NCI-H524 treated with DMSO at 0.1 percent for 48 hours (cell line): Measurements from ENCODE around the gene KCNT2.
"Not testable (repeated sequence)": the region's sequence is repeated elsewhere in the genome, so short reads cannot be mapped to it uniquely, and the experiment has no call there.

ENCODE experiments used
- DNase-seq: peaks from one replicate; lab custom pipeline; 2025; lab: John Stamatoyannopoulos, UW

Gene KCNT2

GRCh38 chr1:196317535-196318522, 290.4 kb downstream of the KCNT2 start:
- DNase-seq: no peak

GRCh38 chr1:196312739-196313138, 295.5 kb downstream of the KCNT2 start:
- DNase-seq: no peak

- DNase-seq: peak; percentile 23
Observed at GRCh38 chr1:196309386-196309785, 298.9 kb downstream of the KCNT2 start.

GRCh38 chr1:196308176-196308575, 300.1 kb downstream of the KCNT2 start:
- DNase-seq: no peak

- no peak for DNase-seq
Observed at GRCh38 chr1:196306421-196306820, 301.8 kb downstream of the KCNT2 start.

GRCh38 chr1:196305216-196305615, 303.0 kb downstream of the KCNT2 start:
- no peak for DNase-seq

GRCh38 chr1:196302981-196303380, 305.3 kb downstream of the KCNT2 start:
- DNase-seq: no peak

- DNase-seq: no peak
Observed at GRCh38 chr1:196302420-196302819, 305.8 kb downstream of the KCNT2 start.

GRCh38 chr1:196295766-196296165, 312.5 kb downstream of the KCNT2 start:
- DNase-seq: no peak

- no peak for DNase-seq
Observed at GRCh38 chr1:196278816-196279215, 329.4 kb downstream of the KCNT2 start.

- no peak for DNase-seq
Observed at GRCh38 chr1:196277860-196278259, 330.4 kb downstream of the KCNT2 start.

GRCh38 chr1:196271212-196271947, 336.9 kb downstream of the KCNT2 start:
- DNase-seq: no peak

- DNase-seq: not testable (repeated sequence)
Observed at GRCh38 chr1:196263086-196263485, 345.2 kb downstream of the KCNT2 start.

GRCh38 chr1:196260270-196260669, 348.0 kb downstream of the KCNT2 start:
- DNase-seq: no peak

GRCh38 chr1:196259316-196259715, 348.9 kb downstream of the KCNT2 start:
- DNase-seq: no peak

GRCh38 chr1:196255762-196256161, 352.5 kb downstream of the KCNT2 start:
- no peak for DNase-seq

- DNase-seq: no peak
Observed at GRCh38 chr1:196229546-196229945, 378.7 kb downstream of the KCNT2 start.

GRCh38 chr1:196214866-196215265, 393.4 kb downstream of the KCNT2 start:
- no peak for DNase-seq

- no peak for DNase-seq
Observed at GRCh38 chr1:196209983-196210382, 398.3 kb downstream of the KCNT2 start.

GRCh38 chr1:196209265-196209664, 399.0 kb downstream of the KCNT2 start:
- DNase-seq: no peak

- no peak for DNase-seq
Observed at GRCh38 chr1:196207612-196208217, 400.5 kb downstream of the KCNT2 start.

GRCh38 chr1:196205882-196206281, 402.4 kb downstream of the KCNT2 start:
- no peak for DNase-seq

- no peak for DNase-seq
Observed at GRCh38 chr1:196196486-196196885, 411.8 kb downstream of the KCNT2 start.
